IPS-20b (cell line): ENCODE measurements around the gene NELL2.

Source experiments
- H3K27ac ChIP-seq: one replicate; pipeline ENCODE4 v1.5.1; 2013; ENCODE audit warnings: low read length
- H3K27me3 ChIP-seq: 2 replicates; pipeline ENCODE4 v1.6.1; 2013; ENCODE audit warnings: mild to moderate bottlenecking, low read length, inconsistent platforms; ENCODE audit not compliant: insufficient read depth
- H3K36me3 ChIP-seq: 2 replicates; pipeline ENCODE4 v1.6.1; 2013; ENCODE audit warnings: low read depth, mild to moderate bottlenecking, inconsistent platforms, low read length, moderate library complexity; ENCODE audit not compliant: insufficient read depth
- H3K4me1 ChIP-seq: 2 replicates; pipeline ENCODE4 v1.6.1; 2013; ENCODE audit warnings: mild to moderate bottlenecking, control low read depth, inconsistent platforms, low read length, moderate library complexity; ENCODE audit not compliant: insufficient read depth
- H3K4me3 ChIP-seq: 2 replicates; pipeline ENCODE4 v1.5.1; 2013; ENCODE audit warnings: mild to moderate bottlenecking, low read length, inconsistent platforms
- H3K9ac ChIP-seq: 2 replicates; pipeline ENCODE4 v1.6.1; 2013; ENCODE audit warnings: low read depth, mild to moderate bottlenecking, inconsistent platforms, low read length, moderate library complexity
- H3K9me3 ChIP-seq: 2 replicates; pipeline ENCODE4 v1.6.1; 2013; ENCODE audit warnings: mild to moderate bottlenecking, low read depth, low read length, inconsistent platforms; ENCODE audit not compliant: insufficient read depth

The NELL2 gene

GRCh38 chr12:44525806-44526654 lies 350.1 kb downstream of the NELL2 start:
- no peak overlapping the region for H3K27ac ChIP-seq
- H3K4me3 ChIP-seq = no peak overlapping the region
- no peaks in the 10 kb centered on the region for H3K27me3 ChIP-seq
- no peaks in the 10 kb centered on the region for H3K9me3 ChIP-seq
- H3K36me3 ChIP-seq = no peaks in the 10 kb centered on the region
- H3K9ac ChIP-seq = no peak overlapping the region
- peaks cover 12% of the 10 kb centered on the region; the same call in 1 of the 2 replicates for H3K4me1 ChIP-seq

GRCh38 chr12:44523828-44524227 lies 352.3 kb downstream of the NELL2 start:
- no peaks in the 10 kb centered on the region for H3K9me3 ChIP-seq
- no peak overlapping the region for H3K27ac ChIP-seq
- no peaks in the 10 kb centered on the region for H3K36me3 ChIP-seq
- no peak overlapping the region for H3K4me3 ChIP-seq
- H3K27me3 ChIP-seq = no peaks in the 10 kb centered on the region
- no peak overlapping the region for H3K9ac ChIP-seq
- peaks cover 12% of the 10 kb centered on the region; the same call in 1 of the 2 replicates for H3K4me1 ChIP-seq

- Histone ChIP-seq H3K36me3 (no peaks in the 10 kb centered on the region), H3K9me3 (no peaks in the 10 kb centered on the region), H3K4me1 (peaks cover 12% of the 10 kb centered on the region; the same call in 1 of the 2 replicates), H3K4me3 (no peak overlapping the region), H3K27ac (no peak overlapping the region), H3K27me3 (no peaks in the 10 kb centered on the region), H3K9ac (no peak overlapping the region)
Observed at GRCh38 chr12:44521702-44522101, 354.4 kb downstream of the NELL2 start.

GRCh38 chr12:44519931-44520330 lies 356.2 kb downstream of the NELL2 start:
- Histone ChIP-seq H3K27me3 (no peaks in the 10 kb centered on the region), H3K9me3 (no peaks in the 10 kb centered on the region)

GRCh38 chr12:44511289-44511688 lies 364.8 kb downstream of the NELL2 start:
- no peaks in the 10 kb centered on the region for H3K4me1 ChIP-seq
- H3K27me3 ChIP-seq = no peaks in the 10 kb centered on the region
- no peaks in the 10 kb centered on the region for H3K36me3 ChIP-seq
- no peaks in the 10 kb centered on the region for H3K9me3 ChIP-seq
- H3K4me3 ChIP-seq = no peak overlapping the region
- no peak overlapping the region for H3K9ac ChIP-seq
- no peak overlapping the region for H3K27ac ChIP-seq

More at GRCh38 chr12:44519931-44520330, 356.2 kb downstream of the NELL2 start:
- Histone ChIP-seq H3K4me1 (peaks cover 3% of the 10 kb centered on the region; the same call in 1 of the 2 replicates), H3K27ac (no peak overlapping the region), H3K36me3 (no peaks in the 10 kb centered on the region), H3K9ac (no peak overlapping the region), H3K4me3 (no peak overlapping the region)

- no peaks in the 10 kb centered on the region for H3K4me1 ChIP-seq
- H3K4me3 ChIP-seq = no peak overlapping the region
- H3K27ac ChIP-seq = no peak overlapping the region
- H3K9ac ChIP-seq = no peak overlapping the region
- no peaks in the 10 kb centered on the region for H3K9me3 ChIP-seq
- H3K36me3 ChIP-seq = no peaks in the 10 kb centered on the region
- H3K27me3 ChIP-seq = no peaks in the 10 kb centered on the region
Observed at GRCh38 chr12:44510510-44510909, 365.6 kb downstream of the NELL2 start.

GRCh38 chr12:44510076-44510475 lies 366.0 kb downstream of the NELL2 start:
- H3K36me3 ChIP-seq = no peaks in the 10 kb centered on the region
- no peaks in the 10 kb centered on the region for H3K27me3 ChIP-seq
- H3K9ac ChIP-seq = no peak overlapping the region
- H3K9me3 ChIP-seq = no peaks in the 10 kb centered on the region
- no peak overlapping the region for H3K4me3 ChIP-seq
- H3K4me1 ChIP-seq = no peaks in the 10 kb centered on the region
- no peak overlapping the region for H3K27ac ChIP-seq

GRCh38 chr12:44509471-44509870 lies 366.6 kb downstream of the NELL2 start:
- no peak overlapping the region for H3K9ac ChIP-seq
- H3K27me3 ChIP-seq = no peaks in the 10 kb centered on the region
- H3K9me3 ChIP-seq = no peaks in the 10 kb centered on the region
- H3K36me3 ChIP-seq = no peaks in the 10 kb centered on the region
- H3K4me3 ChIP-seq = no peak overlapping the region
- no peaks in the 10 kb centered on the region for H3K4me1 ChIP-seq
- H3K27ac ChIP-seq = no peak overlapping the region

GRCh38 chr12:44507461-44507860 lies 368.7 kb downstream of the NELL2 start:
- H3K27ac ChIP-seq = no peak overlapping the region
- no peaks in the 10 kb centered on the region for H3K9me3 ChIP-seq
- no peaks in the 10 kb centered on the region for H3K4me1 ChIP-seq
- H3K4me3 ChIP-seq = no peak overlapping the region
- H3K36me3 ChIP-seq = no peaks in the 10 kb centered on the region
- H3K27me3 ChIP-seq = no peaks in the 10 kb centered on the region
- H3K9ac ChIP-seq = no peak overlapping the region

GRCh38 chr12:44504799-44505198 lies 371.3 kb downstream of the NELL2 start:
- no peaks in the 10 kb centered on the region for H3K4me1 ChIP-seq
- no peak overlapping the region for H3K4me3 ChIP-seq
- H3K9me3 ChIP-seq = no peaks in the 10 kb centered on the region
- no peak overlapping the region for H3K27ac ChIP-seq
- H3K27me3 ChIP-seq = no peaks in the 10 kb centered on the region
- H3K9ac ChIP-seq = no peak overlapping the region
- H3K36me3 ChIP-seq = no peaks in the 10 kb centered on the region

- Histone ChIP-seq H3K27ac (no peak overlapping the region), H3K9me3 (no peaks in the 10 kb centered on the region), H3K4me3 (no peak overlapping the region), H3K27me3 (no peaks in the 10 kb centered on the region), H3K9ac (no peak overlapping the region), H3K4me1 (no peaks in the 10 kb centered on the region), H3K36me3 (no peaks in the 10 kb centered on the region)
Observed at GRCh38 chr12:44503329-44503728, 372.8 kb downstream of the NELL2 start.

- Histone ChIP-seq H3K9me3 (no peaks in the 10 kb centered on the region), H3K27ac (no peak overlapping the region), H3K9ac (no peak overlapping the region), H3K27me3 (no peaks in the 10 kb centered on the region), H3K4me3 (no peak overlapping the region), H3K4me1 (no peaks in the 10 kb centered on the region), H3K36me3 (no peaks in the 10 kb centered on the region)
Observed at GRCh38 chr12:44502681-44503080, 373.4 kb downstream of the NELL2 start.
